ENCODE data around the gene GUSB.
A peak's percentile ranks its signal among the peaks of the same experiment; 100 is the strongest.
"Not testable (repeated sequence)": the region's sequence is repeated elsewhere in the genome, so short reads cannot be mapped to it uniquely, and the experiment has no call there.

GUSB gene

DNA sequence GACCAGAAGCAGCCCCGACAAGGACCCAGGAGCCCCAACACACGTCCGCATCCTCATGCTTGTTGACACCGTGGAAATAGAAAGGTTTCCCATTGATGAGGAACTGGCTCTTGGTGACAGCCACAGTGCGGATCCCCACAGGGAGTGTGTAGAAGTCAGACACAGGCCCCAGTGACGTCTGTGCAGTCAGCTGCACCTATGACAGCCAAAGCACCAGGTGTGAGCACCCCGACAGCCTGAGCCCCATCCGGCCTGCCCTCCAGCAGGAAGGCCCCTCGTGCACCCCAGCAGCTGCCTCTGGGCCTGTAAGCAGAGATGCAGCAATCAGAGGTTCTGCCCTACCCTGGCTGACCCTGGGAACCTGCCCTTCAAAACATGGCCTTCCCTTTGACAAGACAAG lies 7.1 kb downstream of the GUSB start:
- no peak for DNase-seq

DNA sequence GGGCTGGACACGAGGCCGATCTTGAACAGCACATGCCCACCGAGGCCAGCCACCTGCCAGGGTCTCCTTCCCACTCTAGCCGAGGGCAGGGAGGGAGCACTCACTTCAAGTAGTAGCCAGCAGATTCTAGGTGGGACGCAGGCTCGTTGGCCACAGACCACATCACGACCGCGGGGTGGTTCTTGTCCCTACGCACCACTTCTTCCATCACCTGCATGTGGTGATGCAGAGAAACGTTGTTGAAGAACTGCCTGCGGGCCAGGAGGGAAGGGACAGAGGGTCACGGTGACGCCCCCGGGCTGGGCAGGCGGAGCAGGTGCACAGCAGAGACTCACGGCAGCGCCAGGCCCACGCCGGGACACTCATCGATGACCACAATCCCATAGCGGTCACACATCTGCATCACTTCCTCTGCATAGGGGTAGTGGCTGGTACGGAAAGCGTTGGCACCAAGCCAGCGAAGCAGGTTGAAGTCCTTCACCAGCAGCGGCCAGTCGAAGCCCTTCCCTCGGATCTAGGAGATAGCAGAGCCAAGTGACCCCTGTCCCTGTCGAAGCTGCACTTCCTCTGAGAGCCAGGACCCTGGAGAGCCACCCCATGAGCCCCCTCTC lies 7.7 kb downstream of the GUSB start:
- no peak for DNase-seq

DNA sequence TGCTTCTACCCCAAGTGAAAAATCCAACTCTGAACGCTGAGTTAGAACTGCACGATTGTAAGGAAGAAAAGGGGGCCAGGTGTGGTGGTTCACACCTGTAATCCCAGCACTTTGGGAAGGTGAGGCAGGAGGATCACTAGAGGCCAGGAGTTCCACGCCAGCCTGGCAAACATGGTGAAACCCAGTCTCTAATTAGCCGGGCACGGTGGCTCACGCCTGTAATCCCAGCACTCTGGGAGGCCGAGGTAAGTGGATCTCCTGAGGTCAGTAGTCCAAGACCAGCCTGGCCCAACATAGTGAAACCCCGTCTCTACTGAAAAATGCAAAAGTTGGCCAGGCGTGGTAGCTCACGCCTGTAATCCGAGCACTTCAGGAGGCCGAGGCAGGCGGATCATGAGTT lies 9.0 kb downstream of the GUSB start:
- no peak for DNase-seq

DNA sequence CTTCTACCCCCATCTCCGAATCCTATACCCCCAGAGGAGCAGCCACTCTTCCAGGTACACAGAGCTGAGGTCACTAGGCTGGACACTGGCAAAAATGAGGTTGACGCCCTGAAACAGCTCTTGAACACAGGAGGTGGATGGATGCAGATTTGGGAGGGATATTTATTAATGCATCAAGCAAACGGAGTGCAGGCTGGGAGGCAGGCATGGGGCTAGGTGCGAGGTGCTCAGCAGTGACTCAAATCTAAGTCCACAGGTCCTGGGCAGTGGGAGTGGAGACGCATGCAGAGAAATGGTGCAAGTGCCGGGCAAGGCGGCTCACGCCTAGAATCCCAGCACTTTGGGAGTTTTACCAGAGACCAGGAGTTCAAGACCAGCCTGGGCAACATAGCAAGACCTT lies 11.0 kb downstream of the GUSB start:
- DNase-seq: no peak

DNA sequence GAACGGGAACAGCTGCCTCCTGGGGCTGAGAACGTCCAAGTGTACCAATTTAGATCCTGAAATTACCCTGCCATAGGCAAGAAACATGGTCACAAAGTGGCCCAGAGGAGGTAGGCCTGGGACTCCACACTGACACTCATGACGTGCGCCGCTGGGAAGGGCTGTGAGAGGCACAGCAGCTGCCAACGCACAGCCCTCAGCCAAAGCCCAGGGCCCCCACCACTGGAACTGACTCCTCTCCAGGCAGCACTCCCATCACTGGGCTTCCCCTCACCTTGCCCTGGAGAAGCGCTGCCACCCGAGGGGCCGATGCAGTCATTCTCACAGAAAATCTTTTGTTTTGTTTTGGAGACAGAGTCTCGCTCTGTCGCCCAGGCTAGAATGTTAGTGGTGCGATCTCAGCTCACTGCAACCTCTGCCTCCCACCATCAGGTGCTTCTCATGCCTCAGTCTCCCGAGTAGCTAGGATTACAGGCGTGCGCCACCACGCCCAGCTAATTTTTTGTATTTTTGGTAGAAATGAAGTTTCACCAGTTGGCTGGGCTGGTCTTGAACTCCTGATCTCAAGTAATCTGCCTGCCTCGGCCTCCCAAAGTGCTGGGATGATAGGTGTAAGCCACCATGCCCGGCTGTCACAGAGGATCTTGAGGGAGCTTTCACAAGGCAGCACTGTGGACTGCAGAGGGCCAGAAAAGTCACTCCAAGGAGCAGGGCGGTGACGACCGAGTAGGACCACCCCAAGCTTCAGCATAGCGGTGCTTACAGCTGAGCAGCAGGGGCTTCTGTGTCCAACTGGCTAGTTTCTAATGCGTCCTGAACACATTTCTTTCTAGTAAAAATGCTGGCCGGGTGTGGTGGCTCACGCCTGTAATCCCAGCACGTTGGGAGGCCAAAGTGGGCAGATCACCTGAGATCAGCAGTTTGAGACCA lies 13.5 kb downstream of the GUSB start:
- no peak for DNase-seq

DNA sequence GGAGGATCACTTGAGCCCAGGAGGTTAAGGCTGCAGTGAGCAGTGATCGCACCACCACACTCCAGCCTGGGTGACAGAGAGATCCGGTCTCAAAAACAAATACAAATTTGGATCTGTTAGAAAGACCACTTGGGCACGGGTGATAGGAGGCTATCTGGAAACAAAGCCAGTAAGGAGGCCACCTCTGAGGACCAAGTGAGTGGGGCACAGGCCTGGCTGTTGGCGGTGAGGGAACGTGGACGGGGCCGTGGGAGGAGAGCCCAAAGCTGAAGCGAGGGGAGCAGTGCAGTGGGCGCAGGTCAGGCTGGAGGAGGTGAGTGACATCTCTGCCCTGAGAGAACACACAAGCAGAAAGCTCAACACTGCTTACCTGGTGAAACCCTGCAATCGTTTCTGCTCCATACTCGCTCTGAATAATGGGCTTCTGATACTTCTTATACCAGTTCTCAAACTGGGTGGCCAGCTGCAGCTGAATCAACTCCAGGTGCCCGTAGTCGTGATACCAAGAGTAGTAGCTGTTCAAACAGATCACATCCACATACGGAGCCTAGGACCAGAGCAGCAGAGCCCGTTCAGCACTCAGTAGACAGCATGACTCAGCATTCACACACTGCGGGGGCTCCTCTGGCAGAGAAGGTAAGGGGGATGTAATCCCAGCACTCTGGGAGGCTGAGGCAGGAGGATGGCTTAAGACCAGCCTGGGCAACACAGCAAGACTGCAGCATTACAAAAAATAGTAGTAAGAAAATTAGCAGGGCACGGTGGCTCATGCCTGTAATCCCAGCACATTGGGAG lies 14.5 kb downstream of the GUSB start:
- peak; percentile 55 for DNase-seq

DNA sequence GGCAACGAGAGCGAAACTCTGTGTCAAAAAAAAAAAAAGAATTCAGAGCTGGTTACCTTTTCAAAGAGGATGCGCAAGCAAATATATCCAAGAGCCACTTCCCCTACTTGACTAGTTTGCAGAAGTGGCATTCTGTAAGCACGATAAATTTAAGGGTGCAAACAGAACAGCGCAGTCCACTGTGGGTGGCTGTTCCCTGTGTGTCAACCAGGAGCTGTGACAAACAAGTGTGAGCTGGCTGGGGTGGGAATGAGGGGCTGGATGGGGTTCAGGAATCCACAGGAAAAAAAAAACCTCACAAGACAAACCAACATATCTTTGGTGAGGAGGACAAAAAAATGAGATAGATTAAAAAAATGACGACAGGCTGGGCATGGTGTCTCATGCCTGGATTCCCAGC lies 15.9 kb downstream of the GUSB start:
- no peak for DNase-seq

DNA sequence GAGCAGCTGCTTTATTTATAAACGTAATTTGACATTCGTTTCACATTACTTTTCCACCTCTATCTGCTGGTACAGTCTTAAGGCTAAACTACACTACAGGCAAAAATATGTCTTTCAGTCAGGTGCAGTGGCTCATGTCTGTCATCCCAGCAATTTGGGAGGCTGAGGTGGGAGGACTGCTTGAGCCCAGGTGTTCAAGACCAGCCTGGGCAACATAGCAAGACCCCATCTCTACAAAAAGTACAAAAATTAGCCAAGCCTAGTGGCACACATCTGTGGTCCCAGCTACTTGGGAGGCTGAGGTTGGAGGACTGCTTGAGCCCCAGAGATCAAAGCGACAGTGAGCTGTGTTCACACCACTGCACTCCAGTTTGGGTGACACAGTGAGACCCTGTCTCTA lies 17.3 kb downstream of the GUSB start:
- DNase-seq: not testable (repeated sequence)

DNA sequence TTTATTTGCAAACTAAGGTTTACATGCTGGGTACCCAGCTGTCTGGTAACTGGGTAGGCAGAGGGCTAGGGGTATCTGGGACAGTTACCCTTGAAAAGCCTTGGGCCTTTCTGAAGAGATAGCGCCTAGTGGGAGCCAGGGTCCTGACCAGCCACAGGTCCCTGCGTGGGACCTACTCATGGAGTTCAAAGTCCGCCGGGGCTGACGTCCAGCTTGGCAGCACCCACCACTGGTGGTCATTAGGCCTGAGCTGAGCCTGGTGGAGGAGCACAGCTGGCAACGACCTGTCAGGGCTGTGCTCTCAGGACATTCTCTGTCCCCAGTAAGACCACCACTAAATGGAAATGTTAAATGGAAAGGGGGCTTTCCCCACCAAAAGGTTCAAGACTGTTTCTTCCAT lies 20.0 kb downstream of the GUSB start:
- no peak for DNase-seq

DNA sequence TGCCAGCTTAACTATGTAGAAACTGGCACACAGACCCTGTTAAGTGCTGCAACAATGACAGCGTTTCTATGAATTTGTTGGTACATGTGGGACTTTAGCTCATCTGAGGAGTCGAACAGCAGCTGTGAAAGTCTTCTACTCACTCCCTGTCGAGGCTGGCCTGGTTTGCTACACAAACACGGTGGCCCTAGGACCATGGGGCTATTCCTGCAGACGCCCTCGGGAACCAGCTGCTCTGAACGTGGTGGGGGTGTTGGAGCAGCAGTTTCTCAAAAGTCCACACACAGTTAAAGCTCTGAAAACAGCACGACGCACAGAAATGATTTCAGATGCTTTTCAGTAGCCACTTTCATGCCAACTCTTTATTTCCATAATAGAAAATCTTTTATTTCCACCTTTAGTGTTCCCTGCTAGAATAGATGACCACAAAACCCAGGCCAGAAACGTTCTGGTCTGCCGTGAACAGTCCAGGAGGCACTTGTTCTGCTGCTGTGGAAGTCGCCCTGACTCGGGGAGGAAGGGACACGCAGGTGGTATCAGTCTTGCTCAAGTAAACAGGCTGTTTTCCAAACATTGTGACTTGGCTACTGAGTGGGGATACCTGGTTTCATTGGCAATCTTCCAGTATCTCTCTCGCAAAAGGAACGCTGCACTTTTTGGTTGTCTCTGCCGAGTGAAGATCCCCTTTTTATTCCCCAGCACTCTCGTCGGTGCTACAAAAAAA lies 21.5 kb downstream of the GUSB start:
- no peak for DNase-seq

DNA sequence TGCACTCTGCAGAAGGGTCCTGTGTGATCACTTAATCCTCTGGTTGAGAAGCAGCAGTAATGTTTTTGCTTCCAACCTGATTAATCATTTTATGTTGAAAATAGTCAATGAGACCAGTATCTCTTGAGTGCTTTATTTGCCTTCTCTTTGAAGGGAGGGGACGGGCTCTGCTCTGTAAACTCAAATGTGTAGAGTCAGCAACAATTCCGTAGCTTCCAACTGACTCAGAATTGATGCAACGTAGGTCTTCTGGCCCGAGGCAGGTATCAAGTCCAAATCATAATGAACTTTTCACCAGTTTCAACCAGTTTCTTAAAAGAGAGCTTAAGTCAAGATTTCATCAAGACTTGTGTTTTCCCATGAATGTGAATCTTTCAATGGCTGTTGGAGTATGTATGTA lies 26.3 kb downstream of the GUSB start:
- no peak for DNase-seq

DNA sequence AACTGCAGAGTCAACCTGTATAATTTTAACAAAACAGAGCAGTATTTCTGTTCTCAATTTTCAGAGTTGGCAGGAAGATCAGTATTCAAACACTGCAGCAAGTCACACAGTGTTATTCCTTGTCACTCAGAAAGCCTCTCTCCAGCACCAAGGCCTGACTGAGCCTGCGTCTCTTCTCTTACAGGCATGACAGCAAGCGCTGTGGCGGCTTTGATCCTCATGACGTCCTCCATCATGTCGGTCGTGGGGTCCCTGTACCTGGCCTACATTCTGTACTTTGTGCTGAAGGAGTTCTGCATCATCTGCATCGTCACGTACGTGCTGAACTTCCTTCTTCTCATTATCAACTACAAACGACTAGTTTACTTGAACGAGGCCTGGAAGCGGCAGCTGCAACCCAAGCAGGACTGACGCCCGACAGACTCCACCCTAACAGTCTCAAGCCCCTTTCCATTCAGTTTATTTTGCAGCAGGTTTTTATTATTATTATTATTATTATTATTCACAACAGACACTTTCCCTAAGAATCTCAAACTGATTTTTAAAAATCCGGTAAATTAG lies 28.0 kb downstream of the GUSB start:
- no peak for DNase-seq

DNA sequence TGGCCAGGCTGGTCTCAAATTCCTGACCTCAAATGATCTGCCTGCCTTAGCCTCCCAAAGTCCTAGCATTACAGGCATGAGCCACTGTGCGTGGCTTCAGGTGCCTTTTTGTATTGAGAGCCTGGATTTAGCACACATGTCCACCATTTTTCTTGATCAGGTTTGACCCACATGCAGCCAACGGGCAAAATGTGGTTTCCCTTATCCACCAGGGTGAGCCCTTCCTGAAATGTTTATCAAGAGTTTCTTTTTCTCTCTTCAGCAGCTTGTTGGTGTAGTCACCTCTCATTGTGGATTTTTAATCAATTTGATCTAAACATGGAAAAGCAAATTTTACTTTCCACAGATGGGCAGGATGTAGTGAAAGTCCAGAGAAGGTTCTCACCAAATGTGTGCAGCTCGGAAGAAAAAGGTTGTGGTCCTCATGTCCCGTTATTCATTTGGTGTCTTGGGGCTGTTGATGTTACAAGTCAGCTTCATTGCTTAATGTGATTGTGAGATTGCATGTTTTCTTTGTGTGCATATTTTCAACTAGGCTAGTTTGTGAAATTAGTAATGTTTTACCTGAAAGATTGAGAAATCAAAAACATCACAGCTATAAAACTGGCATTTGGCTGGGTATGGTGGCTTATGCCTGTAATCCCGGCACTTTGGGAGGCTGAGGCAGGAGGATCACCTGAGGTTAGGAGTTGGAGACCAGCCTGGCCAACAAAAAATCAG lies 28.9 kb downstream of the GUSB start:
- no peak for DNase-seq

DNA sequence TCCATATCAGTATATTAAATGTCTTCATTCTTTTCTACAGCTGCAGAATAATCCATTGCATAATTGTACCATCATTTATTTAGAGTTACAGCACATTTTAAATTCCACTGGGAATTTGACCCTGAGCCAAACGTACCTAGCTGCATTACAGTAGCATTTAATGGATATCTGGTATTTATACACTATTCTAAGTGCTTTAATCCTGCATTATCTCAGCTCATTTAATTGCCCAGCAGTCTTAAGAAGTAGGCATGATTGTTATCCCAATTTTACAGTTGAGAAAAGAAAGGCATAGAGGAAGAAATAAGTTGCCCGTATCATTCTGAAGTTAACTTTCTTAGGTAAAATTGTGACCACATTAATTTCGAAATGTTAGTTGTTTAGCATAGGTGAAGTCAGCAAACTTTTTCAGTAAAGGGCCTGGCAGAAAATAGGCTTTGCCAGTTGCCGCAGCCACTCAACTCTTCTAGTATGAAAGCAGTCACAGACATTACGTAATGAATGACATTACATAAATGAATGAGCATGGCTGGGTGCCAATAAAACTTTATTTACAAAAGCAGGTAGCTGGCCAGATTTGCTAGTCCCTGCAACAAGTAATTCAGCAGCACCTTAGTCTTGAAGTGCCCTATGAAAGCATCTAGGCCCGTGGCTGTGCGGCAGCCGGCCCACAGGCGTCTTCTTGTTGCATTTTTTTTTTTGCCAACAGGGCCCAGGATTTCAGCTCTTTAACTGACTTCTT lies 30.0 kb downstream of the GUSB start:
- DNase-seq: peak; percentile 22

DNA sequence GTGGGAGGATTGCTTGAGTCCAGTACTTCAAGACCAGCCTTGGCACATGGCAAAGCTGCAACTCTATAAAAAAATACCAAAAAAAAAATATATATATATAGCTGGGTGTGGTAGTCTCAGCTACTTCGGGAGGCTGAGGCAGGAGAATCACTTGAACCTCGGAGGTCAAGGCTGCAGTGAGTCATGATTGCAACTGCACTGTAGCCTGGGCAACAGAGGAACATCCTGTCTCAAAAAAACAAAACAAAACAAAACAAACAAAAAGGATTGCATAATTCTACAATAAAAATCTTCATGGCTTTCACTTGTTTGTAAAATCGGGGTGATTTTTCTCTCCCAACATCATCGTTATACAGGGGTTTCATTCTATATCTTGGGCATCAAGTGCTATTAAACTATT lies 35.1 kb downstream of the GUSB start:
- DNase-seq: no peak

DNA sequence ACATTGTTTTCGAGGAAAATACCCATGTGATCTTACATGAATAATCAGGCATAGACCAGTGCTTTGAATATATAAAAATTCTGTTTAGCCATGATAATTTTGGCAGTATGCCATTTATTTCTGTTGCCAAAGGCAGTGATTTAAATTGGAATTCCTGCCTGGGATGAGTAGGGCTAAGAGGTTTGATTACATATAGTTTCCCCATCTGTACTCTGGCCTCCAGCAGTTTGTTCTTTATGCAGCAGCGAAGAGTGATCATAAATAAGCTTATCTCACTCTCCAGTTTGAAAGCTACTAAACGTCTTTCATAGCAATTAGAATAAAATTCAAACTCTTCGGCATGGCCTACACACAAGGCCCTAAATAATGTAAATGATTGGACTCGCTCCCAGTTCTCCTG lies 36.2 kb downstream of the GUSB start:
- not testable (repeated sequence) for DNase-seq

DNA sequence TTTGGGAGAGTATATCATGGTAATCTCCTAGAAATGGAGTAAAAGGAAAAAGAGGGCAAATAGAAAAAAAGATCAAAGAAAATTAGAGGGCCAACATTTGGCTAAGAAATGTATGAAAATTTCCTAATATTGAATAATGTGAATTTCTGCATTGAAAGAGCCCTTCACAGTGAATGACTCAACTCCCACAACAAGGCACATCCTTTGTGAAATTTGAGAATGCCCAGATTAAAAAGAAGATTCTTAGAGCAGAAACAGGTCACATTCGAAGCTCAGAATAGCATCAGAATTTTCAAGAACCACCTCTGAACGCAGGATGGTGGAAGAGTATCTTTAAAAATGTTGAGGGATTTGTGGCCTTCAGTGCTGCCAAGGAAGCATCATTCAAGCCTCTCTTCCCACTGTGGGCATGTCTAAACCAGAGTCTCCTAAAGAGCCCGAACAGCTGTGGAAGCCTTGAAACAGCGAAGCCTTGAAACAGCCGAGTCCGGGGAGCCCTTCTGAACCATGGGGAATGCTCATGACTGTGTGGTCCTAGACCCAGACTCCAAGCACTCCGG lies 43.6 kb downstream of the GUSB start:
- no peak for DNase-seq

DNA sequence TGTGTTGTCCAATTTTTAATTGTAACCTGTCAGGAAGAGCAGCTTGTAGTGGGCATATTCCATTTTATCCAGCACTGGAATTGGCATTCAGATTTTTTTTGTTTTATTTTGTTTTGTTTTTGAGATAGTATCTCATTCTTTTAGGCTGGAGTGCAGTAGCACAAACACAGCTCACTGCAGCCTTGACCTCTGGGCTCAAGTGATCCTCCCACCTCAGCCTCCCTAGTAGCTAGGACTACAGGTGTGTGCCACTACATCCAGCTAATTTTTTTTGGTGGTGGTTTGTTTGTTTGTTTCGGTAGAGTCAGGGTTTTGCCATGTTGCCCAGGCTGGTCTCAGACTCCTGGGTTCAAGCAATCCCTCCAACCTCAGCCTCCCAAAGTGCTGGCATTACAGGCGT lies 44.7 kb downstream of the GUSB start:
- no peak for DNase-seq

DNA sequence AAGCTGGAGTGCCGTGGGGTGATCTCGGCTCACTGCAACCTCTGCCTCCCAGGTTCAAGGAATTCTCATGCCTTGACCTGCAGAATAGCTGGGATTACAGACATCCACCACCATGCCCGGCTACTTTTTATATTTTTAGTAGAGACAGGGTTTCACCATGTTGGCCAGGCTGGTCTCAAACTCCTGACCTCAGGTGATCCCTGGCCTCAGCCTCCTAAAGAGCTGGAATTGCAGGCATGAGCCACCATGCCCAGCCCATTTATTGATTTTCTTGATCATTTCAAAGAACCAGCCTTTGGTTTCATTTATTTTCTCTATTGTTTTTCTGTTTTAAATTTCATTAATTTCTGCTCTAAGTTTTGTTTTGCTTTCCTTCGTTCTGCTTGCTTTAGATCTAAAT lies 50.3 kb downstream of the GUSB start:
- DNase-seq: no peak

DNA sequence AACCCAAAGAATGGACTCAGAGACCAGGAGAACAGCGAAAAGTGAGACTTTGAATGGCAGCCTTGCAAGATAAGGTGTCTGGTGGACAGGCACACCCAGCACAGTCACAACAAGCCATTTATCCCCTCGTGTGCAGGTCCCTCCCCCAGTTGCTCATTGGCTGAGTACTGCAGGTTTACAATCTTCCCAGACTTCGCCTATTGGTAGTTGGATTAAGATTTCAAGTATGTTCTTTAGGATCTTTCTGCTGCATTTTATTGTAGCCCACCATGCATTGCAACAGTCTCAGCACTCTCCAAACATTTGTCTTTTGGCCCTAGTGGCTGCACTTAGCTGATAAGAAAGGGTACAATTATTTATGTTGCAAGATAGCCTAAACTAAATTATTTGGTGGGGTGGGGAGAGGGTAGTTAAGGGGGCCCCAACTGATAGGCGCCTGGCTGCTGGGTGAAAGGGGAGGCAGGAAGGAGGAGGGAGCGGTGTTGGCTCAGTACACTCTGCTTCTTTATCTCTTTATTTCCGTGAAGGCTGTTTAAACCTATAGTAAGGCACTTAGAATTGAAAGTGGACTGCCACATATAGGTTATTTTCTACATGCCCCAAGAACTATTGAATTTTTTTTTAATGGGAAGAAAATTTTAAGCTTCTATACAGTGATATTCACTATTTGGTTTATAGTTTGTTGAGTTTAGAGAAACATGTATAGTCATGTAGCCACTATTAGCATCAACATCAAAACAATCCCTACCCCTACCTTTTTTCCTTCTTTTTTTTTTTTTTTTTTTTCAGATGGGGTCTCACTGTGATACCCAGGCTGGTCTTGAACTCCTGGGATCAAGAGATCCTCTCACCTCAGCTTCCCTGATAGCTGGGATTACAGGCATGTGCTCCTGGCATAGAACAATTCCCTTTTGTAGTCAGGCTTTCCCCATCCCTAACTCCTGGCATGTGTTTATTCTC lies 54.2 kb downstream of the GUSB start:
- DNase-seq: no peak

All from SHP77 treated with DMSO at 0.1 percent for 48 hours (cell line).